SKM-1 (cell line): ENCODE measurements around the gene ROGDI.
A peak's percentile ranks its signal among the peaks of the same experiment; 100 is the strongest.

ENCODE experiments used
- DNase-seq: peaks from one replicate; lab custom pipeline; 2025; ENCODE audit not compliant: unreplicated experiment; lab: John Stamatoyannopoulos, UW

The ROGDI gene

DNA sequence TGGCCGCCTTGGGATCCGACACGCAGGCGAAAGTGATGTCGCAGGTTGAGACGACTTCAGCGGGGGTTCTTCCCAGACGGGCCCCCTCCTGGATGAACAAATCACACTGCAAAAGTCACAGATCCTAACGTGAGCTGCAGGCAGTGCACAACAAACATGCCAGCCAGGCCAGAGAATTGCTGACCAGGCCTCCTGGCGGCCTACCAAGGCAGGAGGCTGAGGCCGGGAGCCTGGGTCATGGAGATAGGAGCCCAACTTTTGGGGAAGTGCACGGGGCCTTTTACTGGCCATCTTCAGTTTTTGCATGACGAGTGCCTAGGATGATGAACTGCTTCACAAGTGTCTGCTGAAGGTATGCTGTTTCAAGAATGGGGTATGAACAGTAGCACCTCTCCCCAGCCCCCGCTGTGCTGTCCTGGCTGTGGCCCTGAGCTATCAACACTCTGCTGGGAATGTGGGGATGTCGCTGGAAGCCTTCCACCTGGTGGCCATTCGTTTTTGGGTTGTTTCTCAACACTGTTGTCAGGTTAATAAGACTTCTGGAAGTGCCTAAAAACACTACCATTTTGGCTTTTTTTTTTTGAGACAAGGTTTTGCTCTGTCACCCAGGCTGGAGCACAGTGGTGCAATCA lies 12.2 kb upstream of the ROGDI start:
- DNase-seq, result no peak

DNA sequence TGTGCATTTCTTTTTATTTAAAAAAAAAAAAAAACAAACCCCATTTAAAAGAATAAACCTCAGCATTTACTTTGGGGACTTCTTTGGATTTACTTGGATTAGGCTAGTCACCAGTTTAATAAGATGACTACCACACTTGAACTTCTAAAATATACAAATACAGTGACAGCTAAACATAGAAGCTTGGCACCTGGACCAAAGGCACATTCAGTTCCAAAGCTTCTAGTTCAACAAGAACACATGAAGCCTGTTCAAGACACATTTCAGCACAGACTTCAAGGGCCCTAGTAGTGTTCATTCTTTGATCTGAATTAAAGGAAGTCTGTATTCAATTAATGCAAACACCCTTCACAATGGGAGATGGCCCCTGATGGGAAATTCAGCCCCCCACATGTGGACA lies 11.6 kb upstream of the ROGDI start:
- no peak for DNase-seq

DNA sequence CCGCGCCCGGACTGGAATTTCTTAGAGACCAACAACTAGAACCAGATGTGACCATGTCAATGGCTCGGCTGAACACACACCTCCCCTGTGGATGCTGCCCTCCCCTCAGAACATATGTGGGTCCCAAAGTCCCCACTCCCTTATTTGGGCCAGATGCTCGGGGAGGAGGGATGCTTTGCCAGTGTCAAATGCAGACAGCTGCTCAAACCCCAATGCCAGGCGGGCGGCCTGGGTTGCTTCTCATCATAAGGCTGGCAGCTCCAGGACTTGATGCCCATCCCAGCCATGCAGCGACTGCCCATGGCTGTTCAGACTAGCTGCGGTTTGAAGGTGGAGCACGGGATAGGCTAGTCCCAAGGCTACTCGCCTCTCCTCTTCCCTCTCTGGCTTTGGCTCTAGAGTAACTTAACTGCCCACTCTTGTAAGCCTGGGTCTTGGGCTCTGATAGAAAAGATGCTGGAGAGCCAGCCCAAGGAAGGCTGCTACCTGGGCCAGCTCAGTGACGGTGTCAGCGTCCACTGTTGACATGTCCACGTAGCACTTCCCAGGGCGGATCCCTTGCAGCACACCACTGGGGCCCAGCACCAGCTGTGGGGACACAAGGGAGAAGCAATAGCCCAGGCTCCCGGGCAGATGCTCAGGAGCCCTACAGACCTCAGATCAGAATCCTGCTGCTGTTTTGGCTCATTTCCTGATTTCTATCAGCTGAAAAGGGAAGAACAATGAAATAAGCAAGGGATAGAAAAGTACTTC lies 11.0 kb upstream of the ROGDI start:
- DNase-seq, result no peak

DNA sequence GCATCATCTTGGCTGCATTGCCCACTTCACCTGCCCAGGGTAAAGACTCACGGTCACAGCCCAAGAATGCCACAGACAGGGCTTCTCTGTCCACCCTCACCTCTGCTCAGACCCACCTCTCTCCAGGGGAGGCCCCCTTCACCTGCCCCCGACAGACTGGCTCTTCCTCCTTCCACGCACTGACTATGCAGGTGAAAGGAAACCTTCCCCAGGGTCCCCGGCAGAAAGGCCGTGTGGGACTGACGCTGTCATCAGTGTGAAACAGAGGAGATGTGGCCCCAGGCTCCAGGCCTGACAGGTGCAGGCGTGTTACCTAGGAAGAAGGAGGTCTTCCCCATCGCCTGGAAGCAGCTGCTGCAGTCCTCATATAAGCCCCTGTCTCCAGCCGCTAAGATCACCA lies 9.3 kb upstream of the ROGDI start:
- no peak for DNase-seq

DNA sequence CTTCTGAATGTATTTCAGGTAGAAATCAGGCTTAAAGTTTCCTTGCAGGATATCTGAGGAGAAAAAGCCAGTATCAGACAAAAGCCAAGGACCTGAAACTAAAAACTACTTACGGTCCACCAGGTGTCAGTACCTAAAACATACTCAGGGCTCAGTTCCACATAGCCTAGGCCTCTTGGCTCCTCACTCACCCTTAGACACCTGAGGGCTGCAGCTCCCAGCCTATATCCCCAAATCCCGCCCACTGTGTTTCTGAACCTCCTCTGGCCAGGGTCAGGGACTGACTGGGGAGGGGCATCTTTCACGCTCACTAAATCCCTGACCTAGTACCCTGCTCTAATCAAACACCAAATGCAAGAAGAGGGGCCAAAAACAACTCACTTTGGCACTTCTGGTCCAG lies 8.8 kb upstream of the ROGDI start:
- no peak for DNase-seq

DNA sequence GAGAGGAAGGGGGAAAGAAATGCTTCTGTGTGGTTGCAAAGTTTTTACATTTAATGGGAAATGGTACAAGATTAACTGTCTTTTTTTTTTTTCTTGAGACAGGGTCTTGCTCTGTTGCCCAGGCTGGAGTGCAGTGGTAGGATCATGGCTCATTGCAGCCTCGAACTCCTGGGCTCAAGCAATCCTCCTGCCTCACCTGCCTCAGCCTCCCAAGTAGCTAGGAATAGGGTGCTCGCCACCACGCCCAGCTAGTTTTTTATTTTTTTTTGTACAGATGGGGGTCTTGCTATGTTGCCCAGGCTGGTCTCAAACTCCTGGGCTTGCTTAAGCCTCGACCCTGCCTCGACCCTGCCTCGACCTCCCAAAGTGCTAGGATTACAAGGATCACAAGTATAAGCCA lies 3.8 kb upstream of the ROGDI start:
- no peak for DNase-seq

DNA sequence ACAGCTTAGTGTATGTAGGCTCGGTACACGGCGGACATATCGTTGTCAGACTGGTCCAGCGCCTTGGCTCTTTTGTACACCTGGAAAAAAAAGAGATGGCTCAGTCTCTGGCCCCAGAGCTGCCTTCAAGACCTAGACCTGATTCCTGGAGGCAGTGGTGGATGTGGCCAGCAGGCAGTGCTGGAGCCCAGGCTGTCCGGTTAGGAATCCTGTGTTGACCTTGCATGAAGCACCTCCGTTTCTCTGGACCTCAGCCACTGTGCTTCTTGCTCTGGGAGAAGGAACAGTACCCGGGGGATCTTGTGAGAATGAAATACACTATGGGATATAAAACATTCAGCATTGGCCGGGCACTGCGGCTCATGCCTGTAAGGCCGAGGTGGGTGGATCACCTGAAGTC lies 2.8 kb upstream of the ROGDI start:
- DNase-seq, result no peak

DNA sequence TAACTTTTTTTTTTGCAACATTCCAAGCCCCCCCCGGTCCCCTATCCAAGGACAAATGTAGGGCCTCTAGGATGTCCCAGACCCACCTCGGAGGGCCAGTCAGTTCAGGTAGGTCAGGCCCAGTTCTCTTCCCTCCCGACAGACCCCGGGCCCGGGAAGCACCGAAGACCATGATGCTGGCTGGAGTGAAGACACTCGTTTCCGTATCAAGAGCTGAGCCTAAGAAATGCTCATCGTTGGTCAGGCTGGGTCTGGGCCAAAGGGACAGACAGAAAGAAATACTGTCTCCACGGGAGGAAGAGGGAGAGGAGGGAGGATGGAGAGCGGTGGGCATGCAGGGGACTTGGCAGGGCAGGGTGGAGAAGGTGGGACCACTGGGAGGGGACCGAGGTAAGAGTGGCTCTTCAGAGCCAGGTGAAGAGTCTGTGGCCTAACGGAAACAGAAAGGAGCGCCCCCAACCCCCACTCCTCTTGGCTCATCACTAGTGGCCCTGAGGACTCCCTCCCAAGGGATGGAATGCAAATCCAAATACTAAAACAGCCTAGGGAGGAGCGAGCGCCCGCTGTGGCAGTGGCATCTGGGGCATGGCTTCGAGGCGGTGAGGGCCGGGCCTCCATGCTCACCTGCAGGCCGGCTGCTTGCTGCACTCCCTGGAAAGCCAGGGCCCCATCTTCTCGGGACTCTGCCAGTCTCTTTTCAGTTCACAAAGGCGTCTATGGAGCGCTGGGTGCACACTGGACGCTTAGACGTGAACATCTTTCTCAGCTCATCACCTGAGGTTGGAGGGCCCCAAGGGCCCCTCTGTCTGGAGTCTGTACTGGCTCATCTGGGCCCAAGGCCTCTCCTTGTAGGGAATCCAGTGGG lies 1.7 kb upstream of the ROGDI start:
- DNase-seq, result no peak

DNA sequence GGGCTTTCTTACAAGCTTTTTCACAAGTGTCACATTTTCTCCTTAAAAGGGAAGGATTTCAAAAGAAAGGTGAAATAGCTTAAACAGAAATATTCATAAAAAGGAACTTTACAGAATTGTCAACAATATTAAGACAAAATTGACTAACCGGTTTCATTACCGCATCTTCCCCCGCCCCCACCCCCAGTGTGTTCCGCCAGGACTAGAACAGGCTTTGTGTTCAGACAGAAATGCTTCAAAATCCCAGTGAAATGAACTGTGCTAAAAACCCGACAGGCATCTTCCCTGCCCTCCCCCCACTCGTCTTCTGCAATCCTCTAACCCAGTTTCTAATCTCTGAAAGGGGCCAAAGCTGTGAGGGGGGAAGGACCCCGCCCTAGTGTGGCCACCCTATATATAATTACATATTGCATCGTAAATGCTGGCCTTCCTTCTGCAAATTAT lies 990 bp upstream of the ROGDI start:
- DNase-seq, result no peak

DNA sequence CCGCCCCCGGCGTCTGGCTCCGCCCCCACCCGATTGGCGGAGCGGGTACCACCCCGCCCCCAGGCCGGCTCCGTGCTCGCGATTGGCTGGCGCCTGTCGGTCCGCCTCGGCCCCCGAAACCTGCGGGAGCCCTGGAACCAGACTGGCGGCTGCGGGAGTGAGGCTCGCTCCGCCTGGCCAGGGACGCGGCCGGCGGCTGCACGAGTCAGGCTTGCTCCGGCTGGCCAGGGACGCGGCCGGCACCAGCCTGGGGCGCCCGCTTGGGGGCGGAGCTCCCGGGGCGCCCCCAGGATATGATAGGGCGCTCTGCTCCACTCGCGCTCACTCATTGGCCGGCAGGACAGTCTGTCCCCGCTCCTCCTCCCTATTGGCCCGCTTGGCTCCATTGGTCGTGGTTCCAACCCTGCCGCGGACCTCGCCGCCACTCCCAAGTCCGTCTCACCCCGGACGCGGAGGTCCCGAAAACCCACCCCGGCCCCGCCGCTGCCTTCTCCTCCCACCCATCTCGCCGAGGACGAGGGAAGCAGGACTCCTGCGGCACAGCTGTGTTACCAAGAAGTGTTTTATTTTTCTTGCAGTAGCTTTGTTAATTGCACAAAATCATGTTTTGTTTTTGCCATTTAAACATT lies 340 bp upstream of the ROGDI start:
- DNase-seq, result peak; percentile 85

DNA sequence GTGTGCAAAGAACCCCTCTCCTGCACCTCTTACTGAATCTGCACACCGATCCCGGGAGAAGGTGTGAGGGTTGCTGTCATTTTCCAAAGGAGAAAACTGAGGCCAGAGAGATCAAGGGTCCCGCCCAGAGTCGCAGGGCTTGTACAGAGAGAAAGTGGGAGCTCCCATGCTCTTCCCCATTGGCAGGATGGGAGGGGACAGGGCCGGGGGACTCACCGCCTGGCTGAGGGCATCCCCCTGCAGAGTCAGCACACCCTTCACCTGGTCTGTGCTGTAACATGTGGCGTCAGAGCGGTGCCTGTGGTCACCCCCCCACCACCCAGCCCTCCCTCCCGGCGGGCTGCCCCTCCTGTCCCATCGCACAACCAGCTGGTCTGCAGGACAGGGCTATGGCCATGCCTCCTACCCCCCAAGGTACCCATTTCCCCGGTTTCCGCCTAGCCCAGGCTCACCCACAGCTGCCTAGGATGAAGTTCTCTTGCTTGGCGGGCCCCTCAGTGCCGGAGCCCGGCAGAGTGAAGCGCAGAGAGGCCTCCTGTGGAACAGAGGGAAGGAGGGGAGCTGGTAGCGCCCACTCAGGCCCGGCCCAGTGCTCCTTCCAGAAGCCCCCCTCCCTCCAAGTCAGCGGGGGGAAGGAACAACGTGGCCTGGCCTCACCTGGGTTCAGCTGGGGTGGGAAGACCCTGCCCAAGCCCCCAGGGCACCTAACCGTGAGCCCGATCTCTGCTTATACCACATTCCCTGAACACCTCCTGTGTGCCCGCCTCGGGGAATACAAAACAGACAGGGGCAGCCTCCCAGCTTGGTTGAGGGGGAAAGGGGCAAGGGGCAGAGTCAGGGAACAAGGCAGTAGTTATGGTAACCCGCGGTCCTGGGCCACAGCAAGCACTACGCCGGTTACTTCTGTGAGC lies 1.1 kb downstream of the ROGDI start:
- no peak for DNase-seq

DNA sequence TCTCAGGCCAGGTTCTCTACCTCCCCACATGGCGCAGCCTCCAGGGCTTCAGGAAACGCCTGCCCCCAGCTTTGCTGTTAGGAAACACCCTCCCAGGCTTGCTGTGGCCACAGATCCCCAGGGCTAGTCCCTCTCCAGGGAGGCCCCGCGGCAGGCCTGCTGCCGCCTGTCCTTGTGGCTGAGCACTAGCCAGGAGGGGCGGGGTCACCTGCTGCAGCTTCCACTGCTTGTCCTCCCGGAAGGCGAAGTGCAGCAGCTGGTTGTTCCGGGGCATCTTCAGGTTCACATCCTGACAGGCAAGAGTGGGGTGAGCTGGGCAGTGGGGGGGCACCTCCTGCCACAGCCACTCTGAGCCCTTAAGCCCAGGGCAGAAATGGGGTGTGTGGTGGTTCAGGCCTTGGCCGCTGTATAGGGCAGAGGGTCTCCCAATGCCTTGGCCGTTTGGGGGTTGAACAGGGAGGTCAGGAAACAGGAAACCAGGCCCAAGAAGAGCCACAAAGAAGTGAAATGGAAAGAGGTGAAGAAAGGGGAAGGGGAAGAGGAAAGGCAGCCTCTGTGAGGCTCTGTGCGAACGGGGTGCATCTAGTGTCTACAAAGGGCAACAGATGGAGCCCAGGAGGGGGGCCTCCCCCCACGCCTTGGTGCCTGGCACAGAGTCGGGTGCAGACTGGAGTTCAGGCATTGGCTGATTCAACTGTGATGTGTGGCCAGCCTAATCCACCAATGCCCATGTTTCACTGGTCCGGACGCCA lies 2.0 kb downstream of the ROGDI start:
- DNase-seq, result peak; percentile 78

DNA sequence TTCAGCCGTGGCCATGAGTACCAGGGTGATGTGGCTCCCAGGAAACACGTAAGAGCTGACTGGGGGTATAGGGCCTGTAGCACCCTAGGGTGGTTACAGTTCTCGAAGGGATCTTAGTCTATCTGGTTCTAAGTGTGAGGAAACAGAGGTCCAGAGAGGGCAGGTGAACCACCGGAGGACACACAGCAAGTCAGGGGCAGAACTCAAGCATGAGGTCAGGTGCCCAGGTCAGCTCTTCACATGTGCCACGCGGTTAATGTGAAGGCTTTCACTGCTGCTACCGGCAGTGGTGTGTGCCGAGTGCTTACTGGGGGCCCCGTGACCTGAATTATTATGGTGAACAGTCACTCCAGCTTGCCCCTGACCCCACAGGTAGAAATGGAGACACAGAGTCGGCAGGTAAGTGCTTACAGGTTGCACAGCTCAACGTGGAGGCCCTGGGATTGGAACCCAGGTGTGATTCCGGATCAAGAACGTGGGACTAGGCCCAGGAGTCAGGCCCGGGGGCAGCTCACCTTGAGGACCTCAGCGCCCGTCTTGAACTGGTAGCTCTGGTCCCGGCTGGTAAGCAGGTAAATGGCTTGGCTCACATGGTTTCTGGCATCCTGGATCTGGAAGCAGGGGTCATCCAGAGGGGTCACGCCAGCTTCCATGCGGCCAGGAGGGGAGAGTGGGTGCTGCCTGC lies 3.1 kb downstream of the ROGDI start:
- DNase-seq, result no peak

DNA sequence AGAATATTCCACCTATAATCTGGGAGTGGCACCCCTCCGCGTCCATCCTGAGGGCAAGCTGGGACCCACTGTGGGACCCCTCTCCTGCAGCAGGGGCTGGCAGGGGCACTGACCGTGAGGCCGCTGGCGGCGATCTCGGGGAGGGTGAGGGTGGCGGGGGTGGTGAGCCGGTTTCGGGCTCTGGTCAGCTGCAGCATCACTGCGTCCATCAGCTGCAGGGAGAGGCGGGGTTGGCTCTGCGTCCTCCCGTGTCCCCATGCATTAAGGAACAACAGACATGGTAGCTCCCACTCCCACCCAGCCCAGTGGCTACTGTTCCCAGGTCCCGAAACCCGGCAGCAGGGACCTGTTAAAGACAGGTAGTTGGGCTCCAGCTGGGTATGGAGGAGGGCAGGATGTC lies 4.0 kb downstream of the ROGDI start:
- no peak for DNase-seq

DNA sequence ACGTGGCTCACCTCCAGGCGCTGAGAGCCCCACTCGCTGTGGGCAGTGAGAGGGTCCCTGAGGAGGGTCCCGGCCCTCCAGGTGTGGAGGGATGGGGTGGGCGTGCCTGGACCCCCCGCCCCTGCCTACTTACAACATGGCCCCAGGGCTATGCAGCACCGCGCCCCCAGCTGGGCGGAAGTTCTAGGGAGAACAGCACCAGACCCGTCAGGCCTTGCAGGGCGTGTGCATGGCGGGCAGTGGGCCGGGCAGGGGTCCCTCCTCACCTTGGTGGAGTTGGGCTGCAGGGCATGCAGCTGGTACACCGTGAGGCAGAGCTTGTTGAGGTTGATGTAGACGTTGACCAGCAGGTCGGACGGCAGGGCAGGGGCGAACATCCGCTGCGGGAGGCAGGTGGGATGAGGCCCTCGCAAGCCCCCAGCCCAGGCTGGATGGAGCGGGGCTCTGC lies 4.6 kb downstream of the ROGDI start:
- DNase-seq, result no peak

DNA sequence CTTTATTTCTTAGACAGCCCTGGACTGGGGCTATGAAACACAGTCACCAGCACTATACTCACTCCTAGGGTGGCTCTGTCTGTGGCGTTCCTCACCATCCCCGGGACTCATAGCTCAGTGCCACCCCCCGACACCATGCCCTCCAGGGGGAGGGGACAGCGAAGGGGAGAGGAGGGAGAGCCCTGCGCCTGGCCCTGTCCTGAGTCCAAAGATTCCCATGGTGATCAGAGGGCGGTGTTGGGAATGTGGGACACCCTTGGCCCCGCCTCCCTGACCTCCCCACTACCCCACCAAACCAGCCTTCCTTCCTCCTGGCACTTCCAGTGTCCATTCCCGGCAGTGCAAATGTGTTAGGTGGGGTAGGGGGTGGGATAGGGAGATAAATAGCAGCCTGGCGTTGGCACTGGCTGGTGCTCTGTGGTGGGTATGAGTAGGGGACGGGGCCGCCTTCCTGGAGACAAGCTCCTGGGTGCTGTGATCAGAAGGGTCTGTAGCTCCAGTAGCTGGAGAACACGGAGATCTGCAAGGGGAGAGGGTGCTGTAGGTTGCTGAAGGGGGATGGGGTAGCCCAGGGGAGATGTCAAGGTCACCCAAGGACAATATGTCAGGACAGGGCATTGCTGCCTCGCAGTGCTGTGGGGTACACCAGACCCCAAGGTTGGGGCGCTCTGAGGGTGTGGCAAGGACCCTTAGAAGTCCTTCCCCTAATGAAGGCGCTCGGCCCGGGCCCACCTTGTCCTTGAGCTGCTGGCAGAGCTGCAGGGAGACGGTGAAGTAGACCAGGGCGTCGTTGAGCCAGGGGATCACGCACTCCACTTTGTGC lies 5.2 kb downstream of the ROGDI start:
- DNase-seq, result no peak

DNA sequence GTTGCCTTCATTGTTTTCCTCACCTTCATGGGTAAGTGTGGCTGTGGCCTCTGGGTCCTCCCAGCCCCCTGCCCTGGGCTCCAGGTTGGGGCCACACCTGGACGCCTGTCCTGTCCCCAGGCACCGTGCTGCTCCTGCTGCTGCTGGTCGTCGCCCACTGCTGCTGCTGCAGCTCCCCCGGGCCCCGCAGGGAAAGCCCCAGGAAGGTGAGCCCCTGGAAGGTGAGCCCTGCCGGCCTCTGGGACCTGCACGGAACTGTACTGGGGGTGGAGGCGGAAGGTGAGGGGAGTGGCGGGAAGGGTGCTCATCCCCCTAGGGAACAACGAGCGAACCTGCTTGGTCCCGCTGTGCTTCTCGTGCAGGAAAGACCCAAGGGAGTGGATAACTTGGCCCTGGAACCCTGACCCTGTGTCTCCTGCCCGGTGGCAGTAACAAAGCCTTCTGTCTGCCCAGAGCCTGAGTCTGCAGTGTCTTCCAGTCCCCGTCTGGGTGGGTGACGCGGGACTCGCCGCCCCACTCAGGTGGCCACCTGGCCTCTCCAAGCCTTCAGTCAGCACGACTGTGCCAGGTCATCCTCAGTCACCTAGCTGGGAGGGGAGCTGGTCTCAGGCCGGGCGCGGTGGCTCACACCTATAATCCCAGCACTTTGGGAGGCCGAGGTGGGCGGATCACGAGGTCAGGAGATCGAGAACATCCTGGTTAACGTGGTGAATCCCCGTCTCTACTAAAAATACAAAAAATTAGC lies 6.4 kb downstream of the ROGDI start:
- DNase-seq, result no peak
